Activated T-cell treated with anti-CD3 and anti-CD28 coated beads, Interleukin-2, amount 50 U/mL, for 4 hours (primary cell): Measurements from ENCODE around the gene DNMT1. TPM values are rescaled to one million over a fixed set of nuclear protein-coding genes. Genes with fewer than 3 reads are reported as not detected.

Experiments
- ATAC-seq, 2 donors: fragments of 200-7000 bp; cut with Tn5 transposase; one replicate each; pipeline ENCODE4 v1.10.0; 2021
- DNase-seq: peaks from one replicate; pipeline ENCODE4 v3.0.0-alpha.2; 2020
- H3K27me3 Mint-ChIP-seq: one replicate; pipeline ENCODE4 v1.8.0; 2021; ENCODE audit warnings: low read depth, mixed read lengths
- H3K36me3 Mint-ChIP-seq: one replicate; pipeline ENCODE4 v1.8.0; 2022; ENCODE audit warnings: mixed read lengths; ENCODE audit not compliant: insufficient read depth
- H3K4me1 Mint-ChIP-seq: one replicate; pipeline ENCODE4 v1.8.0; 2021; ENCODE audit warnings: low read depth, mixed read lengths
- H3K4me3 Mint-ChIP-seq: one replicate; pipeline ENCODE4 v1.8.0; 2021; ENCODE audit warnings: mild to moderate bottlenecking, moderate library complexity, mixed read lengths
- H3K9me3 Mint-ChIP-seq: one replicate; pipeline ENCODE4 v1.8.0; 2021; ENCODE audit warnings: mixed read lengths
- total RNA-seq, 3 donors: library from RNA; stranded (reverse); gene quantifications; one replicate each; pipeline ENCODE4 v1.2.1, GENCODE V29; 2021

DNMT1 gene
- total RNA-seq, 3 donors from 2014 or later = 353 to 433 (median 355) TPM

GRCh38 chr19:10151521-10151920 is 43.2 kb downstream of the DNMT1 start:
- no peaks in the 10 kb centered on the region for H3K27me3 Mint-ChIP-seq
- no peak for ATAC-seq

DNA sequence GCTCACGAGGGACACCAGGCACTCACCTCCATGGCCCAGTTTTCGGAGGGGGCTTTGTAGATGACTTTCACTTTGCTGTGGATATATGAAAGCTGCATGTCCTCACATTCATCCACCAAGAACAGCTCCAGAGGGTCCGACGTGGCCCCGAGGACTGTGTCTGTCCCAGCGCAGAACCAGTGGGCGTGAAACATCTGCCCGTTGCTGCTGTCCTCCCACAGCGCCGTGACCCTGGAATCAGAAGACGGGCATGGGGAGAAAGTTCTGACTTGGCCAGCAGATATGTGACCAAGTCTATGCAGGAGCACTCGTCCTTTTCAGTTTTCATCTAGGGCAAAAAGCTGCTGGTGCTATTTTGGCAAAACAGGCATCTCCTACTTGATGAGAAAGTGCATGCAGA is 45.3 kb downstream of the DNMT1 start:
- ATAC-seq (no peak), DNase-seq (no peak)
- Mint-ChIP-seq H3K4me3 (no peak overlapping the region), H3K4me1 (peaks cover 1% of the 10 kb centered on the region), H3K36me3 (peaks cover 42% of the 10 kb centered on the region), H3K9me3 (no peaks in the 10 kb centered on the region), H3K27me3 (no peaks in the 10 kb centered on the region)

More at GRCh38 chr19:10151521-10151920, 43.2 kb downstream of the DNMT1 start:
- H3K4me1 Mint-ChIP-seq = no peaks in the 10 kb centered on the region
- peaks cover 40% of the 10 kb centered on the region for H3K36me3 Mint-ChIP-seq
- no peaks in the 10 kb centered on the region for H3K9me3 Mint-ChIP-seq
- H3K4me3 Mint-ChIP-seq = no peak overlapping the region
- DNase-seq = no peak

- DNase-seq = no peak
- no peak for ATAC-seq
- Mint-ChIP-seq H3K27me3 (no peaks in the 10 kb centered on the region), H3K4me1 (peaks cover 31% of the 10 kb centered on the region), H3K36me3 (peaks cover 41% of the 10 kb centered on the region), H3K9me3 (no peaks in the 10 kb centered on the region), H3K4me3 (no peak overlapping the region)
Observed at GRCh38 chr19:10146142-10146541, 48.6 kb downstream of the DNMT1 start.

DNA sequence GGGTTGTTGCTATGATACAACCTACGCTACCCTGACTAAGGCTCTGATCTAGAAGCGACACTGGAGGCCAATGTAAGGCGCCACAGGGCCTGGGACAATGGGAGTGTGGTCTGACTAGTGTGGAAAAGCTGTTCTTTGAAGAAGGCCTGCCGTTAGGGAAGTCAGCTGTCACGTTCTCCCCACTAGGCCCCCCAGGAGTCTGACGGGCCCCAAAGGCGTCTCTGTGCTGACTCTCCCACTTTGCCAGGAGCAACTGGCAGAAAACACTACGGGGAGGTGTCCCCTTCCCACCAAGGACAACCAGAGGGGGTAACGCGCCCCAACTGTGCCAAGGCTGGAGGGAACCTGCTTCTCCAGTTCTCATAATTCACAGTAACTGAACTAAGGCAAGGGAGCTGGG is 49.7 kb downstream of the DNMT1 start:
- ATAC-seq (peak in 1 of 2 donors; percentile 30), DNase-seq (no peak)
- Mint-ChIP-seq H3K4me3 (no peak overlapping the region), H3K4me1 (peaks cover 33% of the 10 kb centered on the region), H3K27me3 (no peaks in the 10 kb centered on the region), H3K36me3 (peaks cover 43% of the 10 kb centered on the region), H3K9me3 (no peaks in the 10 kb centered on the region)

- H3K4me1 Mint-ChIP-seq = peaks cover 36% of the 10 kb centered on the region
- peaks cover 44% of the 10 kb centered on the region for H3K36me3 Mint-ChIP-seq
- no peak overlapping the region for H3K4me3 Mint-ChIP-seq
- H3K9me3 Mint-ChIP-seq = no peaks in the 10 kb centered on the region
- ATAC-seq (no peak), DNase-seq (no peak)
- no peaks in the 10 kb centered on the region for H3K27me3 Mint-ChIP-seq
Observed at GRCh38 chr19:10144361-10144760, 50.4 kb downstream of the DNMT1 start.

DNA sequence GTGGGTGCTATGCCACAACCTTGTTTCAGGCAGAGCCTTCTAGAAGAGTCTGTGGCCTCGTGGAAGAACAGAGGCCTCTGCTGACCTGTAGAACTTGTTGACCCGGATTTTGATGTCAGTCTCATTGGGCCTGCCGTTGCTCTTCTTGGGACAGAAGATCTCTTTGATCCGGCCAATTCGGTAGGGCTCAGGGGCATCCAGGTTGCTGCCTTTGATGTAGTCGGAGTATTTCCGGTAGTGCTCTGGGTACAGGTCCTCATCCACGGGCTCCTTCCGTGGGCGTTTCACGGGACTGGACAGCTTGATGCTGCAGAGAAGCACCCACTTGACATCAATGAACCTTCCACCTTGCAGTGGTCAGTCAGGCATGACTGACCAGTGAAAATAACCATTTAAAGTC is 51.1 kb downstream of the DNMT1 start:
- Mint-ChIP-seq H3K36me3 (peaks cover 44% of the 10 kb centered on the region), H3K4me3 (no peak overlapping the region), H3K9me3 (no peaks in the 10 kb centered on the region), H3K4me1 (peaks cover 38% of the 10 kb centered on the region), H3K27me3 (no peaks in the 10 kb centered on the region)
- no peak for DNase-seq
- no peak for ATAC-seq

DNA sequence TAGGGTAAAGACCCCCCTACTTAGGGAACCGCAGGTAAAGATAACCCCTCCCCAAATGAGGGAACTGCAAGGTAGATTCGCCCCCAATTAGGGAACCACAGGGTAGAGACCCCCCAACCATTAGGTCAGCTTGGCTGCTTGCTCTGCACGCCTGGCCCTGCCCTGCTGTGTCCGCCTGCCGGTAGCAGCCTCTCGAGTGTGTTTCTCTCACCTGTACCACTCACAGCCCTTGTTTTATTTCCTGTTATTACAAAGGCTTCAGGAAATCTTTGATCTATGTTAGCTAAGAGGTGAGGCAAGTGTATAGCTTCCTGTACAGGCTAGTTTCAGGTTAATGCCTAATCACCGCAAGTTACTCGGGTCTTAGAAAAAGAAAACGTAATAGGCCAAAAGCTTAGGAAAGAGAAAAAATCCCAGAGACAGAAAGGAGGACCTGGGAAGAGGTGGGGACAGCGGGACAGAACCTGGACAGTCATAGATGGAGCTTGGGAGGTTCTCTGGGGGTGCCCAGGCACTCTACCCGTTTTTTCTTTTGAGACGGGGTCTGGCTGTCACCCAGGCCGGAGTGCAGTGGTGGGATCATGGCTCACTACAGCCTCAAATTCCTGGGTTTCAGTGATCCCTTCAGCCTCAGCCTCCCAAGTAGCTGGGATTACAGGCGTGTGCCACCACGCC is 51.9 kb downstream of the DNMT1 start:
- H3K4me1 Mint-ChIP-seq = peaks cover 38% of the 10 kb centered on the region
- H3K36me3 Mint-ChIP-seq = peaks cover 45% of the 10 kb centered on the region
- peak overlapping the region; percentile 65 for H3K4me3 Mint-ChIP-seq
- H3K27me3 Mint-ChIP-seq = no peaks in the 10 kb centered on the region
- DNase-seq (peak; percentile 38), ATAC-seq (peak; percentile 65 to 74)
- no peaks in the 10 kb centered on the region for H3K9me3 Mint-ChIP-seq

GRCh38 chr19:10141973-10142372 is 52.8 kb downstream of the DNMT1 start:
- H3K9me3 Mint-ChIP-seq = no peaks in the 10 kb centered on the region
- no peak for ATAC-seq
- peaks cover 50% of the 10 kb centered on the region for H3K36me3 Mint-ChIP-seq
- no peaks in the 10 kb centered on the region for H3K27me3 Mint-ChIP-seq
- H3K4me1 Mint-ChIP-seq = peaks cover 38% of the 10 kb centered on the region
- no peak for DNase-seq
- H3K4me3 Mint-ChIP-seq = no peak overlapping the region

DNA sequence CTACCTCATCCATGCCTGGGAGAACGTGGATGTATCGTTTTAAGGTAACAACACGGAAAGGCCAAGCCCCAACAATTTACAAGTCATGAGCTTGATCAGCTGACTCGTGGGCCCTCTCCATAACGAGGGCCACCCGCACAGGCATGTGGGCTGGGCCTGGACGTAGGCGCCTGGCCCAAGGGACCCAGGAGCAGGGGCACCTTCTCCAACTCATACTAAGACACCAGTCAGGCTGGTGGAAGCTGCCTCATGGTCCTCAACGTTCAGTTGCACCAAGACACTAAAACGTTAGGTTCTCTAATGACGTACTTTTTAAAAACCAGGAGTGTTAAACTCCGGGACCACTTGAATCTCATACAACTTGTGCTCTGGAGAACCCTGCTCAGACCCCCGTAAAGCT is 53.3 kb downstream of the DNMT1 start:
- no peaks in the 10 kb centered on the region for H3K9me3 Mint-ChIP-seq
- H3K27me3 Mint-ChIP-seq = no peaks in the 10 kb centered on the region
- no peak overlapping the region for H3K4me3 Mint-ChIP-seq
- DNase-seq (no peak), ATAC-seq (no peak)
- peaks cover 50% of the 10 kb centered on the region for H3K36me3 Mint-ChIP-seq
- H3K4me1 Mint-ChIP-seq = peaks cover 38% of the 10 kb centered on the region

GRCh38 chr19:10139952-10140351 is 54.8 kb downstream of the DNMT1 start:
- DNase-seq (no peak), ATAC-seq (no peak)
- Mint-ChIP-seq H3K4me3 (no peak overlapping the region), H3K9me3 (no peaks in the 10 kb centered on the region), H3K4me1 (peaks cover 38% of the 10 kb centered on the region), H3K27me3 (no peaks in the 10 kb centered on the region), H3K36me3 (peaks cover 39% of the 10 kb centered on the region)

GRCh38 chr19:10138879-10139795 is 55.6 kb downstream of the DNMT1 start:
- Mint-ChIP-seq H3K27me3 (no peaks in the 10 kb centered on the region), H3K9me3 (no peaks in the 10 kb centered on the region), H3K4me1 (peaks cover 34% of the 10 kb centered on the region), H3K4me3 (no peak overlapping the region), H3K36me3 (peaks cover 35% of the 10 kb centered on the region)
- DNase-seq = no peak
- no peak for ATAC-seq

GRCh38 chr19:10137751-10138682 is 56.7 kb downstream of the DNMT1 start:
- Mint-ChIP-seq H3K4me1 (peaks cover 26% of the 10 kb centered on the region), H3K9me3 (no peaks in the 10 kb centered on the region), H3K27me3 (no peaks in the 10 kb centered on the region), H3K36me3 (peaks cover 40% of the 10 kb centered on the region), H3K4me3 (no peak overlapping the region)
- no peak for DNase-seq
- ATAC-seq = no peak

DNA sequence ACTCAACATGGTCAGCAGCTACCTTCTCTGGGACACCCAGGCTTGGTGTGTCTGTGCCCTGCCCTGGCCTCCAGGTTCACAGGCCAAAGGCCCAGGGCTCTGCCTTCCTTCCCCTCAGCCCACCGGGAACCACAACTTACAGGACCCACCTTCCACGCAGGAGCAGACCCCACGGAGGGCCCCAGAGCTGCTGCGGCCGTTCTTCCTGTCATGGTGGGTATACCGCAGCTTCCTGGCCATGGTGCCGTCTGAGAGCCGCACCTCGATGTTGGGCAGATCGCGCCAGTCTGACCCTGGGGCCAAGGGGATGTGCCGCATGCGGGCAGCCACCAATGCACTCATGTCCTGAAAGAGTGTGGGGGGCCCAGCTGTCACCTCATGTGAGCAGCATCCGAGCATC is 57.8 kb downstream of the DNMT1 start:
- peaks cover 15% of the 10 kb centered on the region for H3K4me1 Mint-ChIP-seq
- ATAC-seq = no peak
- no peak overlapping the region for H3K4me3 Mint-ChIP-seq
- no peak for DNase-seq
- no peaks in the 10 kb centered on the region for H3K9me3 Mint-ChIP-seq
- peaks cover 39% of the 10 kb centered on the region for H3K36me3 Mint-ChIP-seq
- H3K27me3 Mint-ChIP-seq = no peaks in the 10 kb centered on the region
